ENCODE measurements around the gene AZGP1.
"Not testable (repeated sequence)": the region's sequence is repeated elsewhere in the genome, so short reads cannot be mapped to it uniquely, and the experiment has no call there.

DNA sequence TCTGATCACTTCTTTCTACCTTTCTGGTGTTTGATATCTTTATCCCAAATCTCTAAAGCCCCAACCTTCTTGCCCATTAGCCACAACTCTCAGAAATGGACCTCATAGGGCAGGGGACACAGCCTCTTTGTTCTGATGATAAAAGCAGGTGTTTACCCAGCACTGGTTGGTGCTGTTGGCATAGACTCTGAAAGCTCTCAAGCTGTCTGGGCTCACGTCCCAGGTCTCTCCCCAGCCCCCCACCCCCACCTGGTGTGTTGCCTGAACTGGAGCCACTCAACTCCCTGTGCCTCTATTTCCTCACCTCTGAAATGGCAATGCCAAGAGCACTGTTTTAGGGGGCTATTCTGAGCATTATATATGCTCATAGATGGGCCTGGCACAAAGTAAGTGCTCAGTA, 6.0 kb downstream of the AZGP1 start:
- not testable (repeated sequence) for TF ChIP-seq EZH2 (optimal IDR thresholded peaks at IDR 0.05; ENCODE audit: low read depth, low read length); EZH2phosphoT487 (IDR thresholded peaks at IDR 0.05; ENCODE audit: low read length)
- TF ChIP-seq, protein P1, sequence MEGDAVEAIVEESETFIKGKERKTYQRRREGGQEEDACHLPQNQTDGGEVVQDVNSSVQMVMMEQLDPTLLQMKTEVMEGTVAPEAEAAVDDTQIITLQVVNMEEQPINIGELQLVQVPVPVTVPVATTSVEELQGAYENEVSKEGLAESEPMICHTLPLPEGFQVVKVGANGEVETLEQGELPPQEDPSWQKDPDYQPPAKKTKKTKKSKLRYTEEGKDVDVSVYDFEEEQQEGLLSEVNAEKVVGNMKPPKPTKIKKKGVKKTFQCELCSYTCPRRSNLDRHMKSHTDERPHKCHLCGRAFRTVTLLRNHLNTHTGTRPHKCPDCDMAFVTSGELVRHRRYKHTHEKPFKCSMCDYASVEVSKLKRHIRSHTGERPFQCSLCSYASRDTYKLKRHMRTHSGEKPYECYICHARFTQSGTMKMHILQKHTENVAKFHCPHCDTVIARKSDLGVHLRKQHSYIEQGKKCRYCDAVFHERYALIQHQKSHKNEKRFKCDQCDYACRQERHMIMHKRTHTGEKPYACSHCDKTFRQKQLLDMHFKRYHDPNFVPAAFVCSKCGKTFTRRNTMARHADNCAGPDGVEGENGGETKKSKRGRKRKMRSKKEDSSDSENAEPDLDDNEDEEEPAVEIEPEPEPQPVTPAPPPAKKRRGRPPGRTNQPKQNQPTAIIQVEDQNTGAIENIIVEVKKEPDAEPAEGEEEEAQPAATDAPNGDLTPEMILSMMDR (IDR thresholded peaks at IDR 0.05; ENCODE audit: low read length), result not testable (repeated sequence)

Measured in MM.1S (cell line).